ENCODE data around the gene IQCH. TPM values are rescaled to one million over a fixed set of nuclear protein-coding genes. Genes with fewer than 3 reads are reported as not detected.

Gene IQCH
- total and polyA plus RNA-seq, 2 donors from 2014 or later = 3.2 to 7.7 TPM

DNA sequence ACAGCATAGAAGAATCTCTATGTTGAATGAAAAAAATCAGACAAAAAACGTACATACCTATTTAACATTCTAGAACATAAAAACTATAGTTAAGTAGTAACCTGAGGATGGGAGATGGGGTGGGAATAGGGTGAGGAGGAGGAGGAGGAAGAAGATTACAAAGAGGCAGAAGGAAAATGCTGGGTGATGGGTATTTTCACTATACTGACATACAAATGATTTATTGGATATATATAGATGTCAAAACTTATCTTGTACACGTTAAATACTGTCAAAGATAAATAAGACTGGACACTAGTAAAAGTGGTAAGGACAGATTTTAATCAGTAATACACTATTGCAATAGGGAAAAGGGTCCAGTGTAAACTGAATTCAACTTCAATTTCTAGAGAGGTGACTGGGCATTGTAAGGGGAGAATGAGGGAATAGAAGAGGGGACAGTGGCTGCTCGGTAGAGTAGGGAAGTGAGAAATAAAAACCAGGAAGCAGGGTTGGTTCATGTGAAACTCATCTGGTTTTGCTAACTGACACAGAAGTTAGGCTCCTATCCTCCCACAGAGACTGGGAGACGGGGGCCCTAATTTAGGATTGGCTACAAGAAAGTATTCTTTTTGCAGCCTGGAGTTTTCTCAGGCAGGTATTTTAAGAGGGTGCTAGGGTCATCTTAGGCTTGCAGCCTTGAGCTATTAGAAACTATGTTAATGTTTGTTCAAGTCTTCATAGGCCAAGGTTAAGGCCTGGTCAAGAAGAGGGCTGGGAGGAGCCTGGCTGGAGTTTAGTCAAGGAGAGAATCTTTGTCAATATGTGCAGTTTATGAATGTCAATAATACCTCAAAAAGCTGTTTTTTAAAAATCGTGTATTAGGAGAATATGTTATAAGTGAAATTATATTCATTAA, 251.3 kb downstream of the IQCH start:
- Histone ChIP-seq H3K9me3 (ENCODE audit: control insufficient read depth in 2 of 3, insufficient read depth in 1 of 3, low read length in 3 of 3) (no peaks in the 10 kb centered on the region), H3K27ac (ENCODE audit: low read depth in 2 of 2, low read length in 2 of 2) (no peak overlapping the region), H3K4me1 (ENCODE audit: control insufficient read depth in 2 of 3, insufficient read depth in 2 of 3, low read depth in 1 of 3, low read length in 3 of 3) (no peaks in the 10 kb centered on the region), H3K9ac (ENCODE audit: low read length in 3 of 3) (no peak overlapping the region), H3K36me3 (ENCODE audit: control insufficient read depth in 2 of 3, insufficient read depth in 3 of 3, low read length in 3 of 3) (no peaks in the 10 kb centered on the region), H3K4me3 (ENCODE audit: low read length in 3 of 3) (no peak overlapping the region), H3K27me3 (ENCODE audit: control insufficient read depth, insufficient read depth, low read length) (no peaks in the 10 kb centered on the region)
- TF ChIP-seq, protein P1, sequence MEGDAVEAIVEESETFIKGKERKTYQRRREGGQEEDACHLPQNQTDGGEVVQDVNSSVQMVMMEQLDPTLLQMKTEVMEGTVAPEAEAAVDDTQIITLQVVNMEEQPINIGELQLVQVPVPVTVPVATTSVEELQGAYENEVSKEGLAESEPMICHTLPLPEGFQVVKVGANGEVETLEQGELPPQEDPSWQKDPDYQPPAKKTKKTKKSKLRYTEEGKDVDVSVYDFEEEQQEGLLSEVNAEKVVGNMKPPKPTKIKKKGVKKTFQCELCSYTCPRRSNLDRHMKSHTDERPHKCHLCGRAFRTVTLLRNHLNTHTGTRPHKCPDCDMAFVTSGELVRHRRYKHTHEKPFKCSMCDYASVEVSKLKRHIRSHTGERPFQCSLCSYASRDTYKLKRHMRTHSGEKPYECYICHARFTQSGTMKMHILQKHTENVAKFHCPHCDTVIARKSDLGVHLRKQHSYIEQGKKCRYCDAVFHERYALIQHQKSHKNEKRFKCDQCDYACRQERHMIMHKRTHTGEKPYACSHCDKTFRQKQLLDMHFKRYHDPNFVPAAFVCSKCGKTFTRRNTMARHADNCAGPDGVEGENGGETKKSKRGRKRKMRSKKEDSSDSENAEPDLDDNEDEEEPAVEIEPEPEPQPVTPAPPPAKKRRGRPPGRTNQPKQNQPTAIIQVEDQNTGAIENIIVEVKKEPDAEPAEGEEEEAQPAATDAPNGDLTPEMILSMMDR (IDR thresholded peaks at IDR 0.05; ENCODE audit: borderline replicate concordance, extremely low read depth, insufficient read depth) = no peak
- DNase-seq (no peak), FAIRE-seq (no peak)
- intact Hi-C loops (cut with DNase I) = no loop called here

DNA sequence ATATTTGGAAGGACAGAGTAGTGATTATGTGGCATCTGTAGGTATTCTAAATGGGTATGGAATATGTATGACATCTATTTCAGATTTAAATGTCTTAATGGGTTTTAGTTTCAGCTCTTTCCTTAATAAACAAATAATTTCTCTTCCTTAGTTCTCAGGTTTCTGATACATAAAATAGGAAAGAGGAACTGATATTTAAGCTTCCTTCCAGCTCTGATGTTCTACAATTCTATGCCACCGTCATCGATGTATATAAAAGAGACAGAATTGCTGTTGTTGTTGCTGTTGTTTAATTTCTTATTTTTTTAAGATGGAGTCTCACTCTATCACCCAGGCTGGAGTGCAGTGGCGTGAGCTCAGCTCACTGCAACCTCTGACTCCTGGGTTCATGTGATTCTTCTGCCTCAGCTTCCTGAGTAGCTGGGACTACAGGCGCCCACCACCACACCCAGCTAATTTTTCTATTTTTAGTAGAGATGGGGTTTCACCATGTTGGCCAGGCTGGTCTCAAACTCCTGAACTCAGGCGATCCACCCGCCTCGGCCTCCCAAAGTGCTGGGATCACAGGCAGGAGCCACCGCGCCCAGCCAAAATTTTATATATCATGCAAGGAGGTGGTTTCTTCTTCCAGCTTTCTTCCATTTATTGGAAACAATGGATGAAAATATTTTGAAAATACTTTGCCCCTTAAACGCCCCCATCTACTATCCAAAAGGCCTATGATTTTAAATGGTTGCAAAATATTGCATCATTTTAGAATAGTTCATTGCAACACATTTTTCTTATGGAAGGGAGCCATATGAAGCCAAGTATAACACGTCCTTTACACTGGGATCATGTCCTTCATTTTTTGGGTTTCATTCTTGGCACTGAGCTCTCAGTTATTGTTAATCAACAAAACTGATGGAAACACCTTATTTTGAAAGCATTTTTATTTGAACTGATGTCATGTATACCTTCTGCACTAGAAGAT, 252.5 kb downstream of the IQCH start:
- no peak overlapping the region for H3K27ac ChIP-seq (ENCODE audit: low read depth in 2 of 2, low read length in 2 of 2)
- TF ChIP-seq, protein P1 (IDR thresholded peaks at IDR 0.05; ENCODE audit: borderline replicate concordance, extremely low read depth, insufficient read depth) = no peak
- no peak overlapping the region for H3K9ac ChIP-seq (ENCODE audit: low read length in 3 of 3)
- DNase-seq (no peak), FAIRE-seq (no peak)
- H3K9me3 ChIP-seq (ENCODE audit: control insufficient read depth in 2 of 3, insufficient read depth in 1 of 3, low read length in 3 of 3) = no peaks in the 10 kb centered on the region
- intact Hi-C loops (cut with DNase I) = no loop called here
- no peaks in the 10 kb centered on the region for H3K36me3 ChIP-seq (ENCODE audit: control insufficient read depth in 2 of 3, insufficient read depth in 3 of 3, low read length in 3 of 3)
- no peaks in the 10 kb centered on the region for H3K4me1 ChIP-seq (ENCODE audit: control insufficient read depth in 2 of 3, insufficient read depth in 2 of 3, low read depth in 1 of 3, low read length in 3 of 3)
- no peaks in the 10 kb centered on the region for H3K27me3 ChIP-seq (ENCODE audit: control insufficient read depth, insufficient read depth, low read length)
- H3K4me3 ChIP-seq (ENCODE audit: low read length in 3 of 3) = no peak overlapping the region

GRCh38 chr15:67508407-67508806, 253.8 kb downstream of the IQCH start:
- Histone ChIP-seq H3K9me3 (ENCODE audit: control insufficient read depth in 2 of 3, insufficient read depth in 1 of 3, low read length in 3 of 3) (no peaks in the 10 kb centered on the region), H3K27ac (ENCODE audit: low read depth in 2 of 2, low read length in 2 of 2) (no peak overlapping the region), H3K4me1 (ENCODE audit: control insufficient read depth in 2 of 3, insufficient read depth in 2 of 3, low read depth in 1 of 3, low read length in 3 of 3) (no peaks in the 10 kb centered on the region), H3K4me3 (ENCODE audit: low read length in 3 of 3) (no peak overlapping the region), H3K9ac (ENCODE audit: low read length in 3 of 3) (no peak overlapping the region), H3K36me3 (ENCODE audit: control insufficient read depth in 2 of 3, insufficient read depth in 3 of 3, low read length in 3 of 3) (peaks cover 0 to 4% (median 0%) of the 10 kb centered on the region in 3 donors), H3K27me3 (ENCODE audit: control insufficient read depth, insufficient read depth, low read length) (no peaks in the 10 kb centered on the region)
- no peak for FAIRE-seq
- DNase-seq = no peak
- intact Hi-C loops (cut with DNase I) = no loop called here
- TF ChIP-seq, protein P1 (IDR thresholded peaks at IDR 0.05; ENCODE audit: borderline replicate concordance, extremely low read depth, insufficient read depth) = no peak
